ENCODE data around the gene HK1. TPM values are rescaled to one million over a fixed set of nuclear protein-coding genes. Genes with fewer than 3 reads are reported as not detected.

Gene HK1
- total RNA-seq, 1 donor from 2014 or later = 128 TPM

DNA sequence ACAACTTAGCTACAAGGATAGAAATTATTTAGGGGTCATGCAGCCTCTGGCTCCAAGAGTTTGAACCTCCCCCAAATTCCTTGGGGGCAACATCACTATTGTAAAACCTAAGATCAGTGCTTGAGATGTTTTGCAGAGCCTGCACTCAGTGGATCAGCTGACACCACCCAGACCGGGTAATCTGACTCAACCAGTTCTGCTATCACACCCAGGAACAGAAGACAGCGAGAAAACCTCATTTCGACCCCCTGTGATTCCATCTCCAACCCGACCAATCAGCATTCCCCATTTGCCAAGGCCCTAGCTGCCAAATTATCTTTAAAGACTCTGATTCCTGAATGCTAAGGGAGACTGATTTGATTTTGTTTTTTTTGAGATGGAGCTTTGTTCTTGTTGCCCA, 133.2 kb downstream of the HK1 start:
- Histone ChIP-seq H3K4me1 (peaks cover 5 to 17% of the 10 kb centered on the region in 2 donors), H3K27me3 (no peaks in the 10 kb centered on the region), H3K27ac (peak overlapping the region; percentile 26 to 34), H3K4me3 (no peak overlapping the region), H3K36me3 (no peaks in the 10 kb centered on the region), H3K9me3 (no peaks in the 10 kb centered on the region)
- no peak for DNase-seq (ENCODE audit: low spot score in 2 of 2)
- intact Hi-C loops (cut with DNase I) = loop anchor here (5.0 kb wide), 2 partner anchors 96 to 229 kb away; partner anchors contain the start of gene SUPV3L1
- TF ChIP-seq, protein P1, sequence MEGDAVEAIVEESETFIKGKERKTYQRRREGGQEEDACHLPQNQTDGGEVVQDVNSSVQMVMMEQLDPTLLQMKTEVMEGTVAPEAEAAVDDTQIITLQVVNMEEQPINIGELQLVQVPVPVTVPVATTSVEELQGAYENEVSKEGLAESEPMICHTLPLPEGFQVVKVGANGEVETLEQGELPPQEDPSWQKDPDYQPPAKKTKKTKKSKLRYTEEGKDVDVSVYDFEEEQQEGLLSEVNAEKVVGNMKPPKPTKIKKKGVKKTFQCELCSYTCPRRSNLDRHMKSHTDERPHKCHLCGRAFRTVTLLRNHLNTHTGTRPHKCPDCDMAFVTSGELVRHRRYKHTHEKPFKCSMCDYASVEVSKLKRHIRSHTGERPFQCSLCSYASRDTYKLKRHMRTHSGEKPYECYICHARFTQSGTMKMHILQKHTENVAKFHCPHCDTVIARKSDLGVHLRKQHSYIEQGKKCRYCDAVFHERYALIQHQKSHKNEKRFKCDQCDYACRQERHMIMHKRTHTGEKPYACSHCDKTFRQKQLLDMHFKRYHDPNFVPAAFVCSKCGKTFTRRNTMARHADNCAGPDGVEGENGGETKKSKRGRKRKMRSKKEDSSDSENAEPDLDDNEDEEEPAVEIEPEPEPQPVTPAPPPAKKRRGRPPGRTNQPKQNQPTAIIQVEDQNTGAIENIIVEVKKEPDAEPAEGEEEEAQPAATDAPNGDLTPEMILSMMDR (IDR thresholded peaks at IDR 0.05) = no peak

- Histone ChIP-seq H3K36me3 (no peaks in the 10 kb centered on the region), H3K4me1 (peaks cover 0 to 13% of the 10 kb centered on the region in 2 donors), H3K27me3 (no peaks in the 10 kb centered on the region), H3K9me3 (no peaks in the 10 kb centered on the region), H3K27ac (peak overlapping the region in 1 of 2 donors; percentile 25), H3K4me3 (no peak overlapping the region)
- intact Hi-C loops (cut with DNase I) = loop anchor here (2.0 to 5.0 kb wide), 3 partner anchors 20 to 230 kb away; partner anchors contain the start of gene SUPV3L1
- no peak for DNase-seq (ENCODE audit: low spot score in 2 of 2)
- TF ChIP-seq, protein P1 (IDR thresholded peaks at IDR 0.05) = no peak
These were observed 134.0 kb downstream of the HK1 start for GRCh38 chr10:69412232-69412790.

DNA sequence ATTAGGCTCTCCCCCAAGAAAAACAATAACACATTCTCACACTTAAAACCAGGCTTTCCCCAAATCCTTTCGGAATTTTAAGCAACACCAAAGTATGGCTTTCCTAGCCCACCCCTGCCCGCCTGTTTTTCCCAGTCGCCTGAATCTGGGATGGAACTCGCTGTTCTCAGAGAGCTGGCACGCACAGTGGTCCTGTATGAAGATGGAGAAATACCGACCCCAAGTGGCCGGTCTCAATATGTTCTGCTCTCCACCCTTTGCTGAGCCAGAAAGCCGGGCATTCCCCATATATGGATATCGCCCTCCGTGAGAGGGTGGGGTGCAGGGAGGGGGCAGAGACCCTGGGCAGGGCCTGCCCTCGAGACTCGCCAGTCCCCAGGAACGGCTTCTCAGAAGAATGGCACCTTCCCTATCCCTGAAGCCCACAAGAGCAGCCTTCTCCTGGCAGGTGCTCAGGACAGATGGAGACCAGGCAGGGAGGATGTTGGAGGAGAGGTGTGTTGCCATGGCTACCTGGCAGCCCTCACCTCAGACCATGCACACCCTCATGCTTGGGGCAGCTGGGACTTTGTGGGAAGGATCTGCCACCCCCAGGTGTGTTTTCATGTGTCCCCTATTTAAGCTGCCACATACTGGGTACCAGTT, 135.0 kb downstream of the HK1 start:
- Histone ChIP-seq H3K4me1 (peaks cover 0 to 5% of the 10 kb centered on the region in 2 donors), H3K36me3 (no peaks in the 10 kb centered on the region), H3K4me3 (no peak overlapping the region), H3K9me3 (no peaks in the 10 kb centered on the region), H3K27me3 (no peaks in the 10 kb centered on the region), H3K27ac (peak overlapping the region; percentile 25 to 31)
- intact Hi-C loops (cut with DNase I) = loop anchor here (1.0 to 5.0 kb wide), 4 partner anchors 21 to 231 kb away; partner anchors contain the start of gene SUPV3L1
- peak in 1 of 2 donors; percentile 86 for DNase-seq (ENCODE audit: low spot score in 2 of 2)
- TF ChIP-seq, protein P1 (IDR thresholded peaks at IDR 0.05) = peak; percentile 64 to 77 (median 76)

- H3K9me3 ChIP-seq = no peaks in the 10 kb centered on the region
- peaks cover 0 to 2% of the 10 kb centered on the region in 2 donors for H3K4me1 ChIP-seq
- no peak overlapping the region for H3K27ac ChIP-seq
- no peak overlapping the region for H3K4me3 ChIP-seq
- TF ChIP-seq, protein P1 (IDR thresholded peaks at IDR 0.05) = no peak
- no peaks in the 10 kb centered on the region for H3K36me3 ChIP-seq
- no peak for DNase-seq (ENCODE audit: low spot score in 2 of 2)
- intact Hi-C loops (cut with DNase I) = loop anchor here (5.0 kb wide), 2 partner anchors 93 to 232 kb away; partner anchors contain the start of gene SUPV3L1
- no peaks in the 10 kb centered on the region for H3K27me3 ChIP-seq
These were observed 136.0 kb downstream of the HK1 start for GRCh38 chr10:69414036-69415018.

DNA sequence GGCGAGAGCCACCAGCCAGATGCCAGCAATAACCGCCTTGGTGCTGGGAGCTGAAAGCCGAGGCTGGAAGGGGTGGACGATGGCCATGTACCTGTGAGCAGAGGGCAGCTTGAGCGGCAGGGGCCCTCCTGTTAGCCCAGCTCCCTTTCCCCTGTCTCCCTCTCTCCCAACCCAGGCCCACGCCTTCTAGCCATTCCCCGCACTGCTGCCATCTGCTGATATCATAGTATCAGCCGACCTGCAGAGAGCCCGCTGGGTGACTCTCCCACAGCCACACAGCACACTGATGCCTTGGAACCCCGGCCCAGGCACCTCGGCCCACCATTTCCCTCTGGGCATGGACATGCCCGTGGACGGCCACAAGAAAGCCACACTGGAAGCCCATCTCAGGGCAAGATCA, 136.8 kb downstream of the HK1 start:
- TF ChIP-seq, protein P1 (IDR thresholded peaks at IDR 0.05) = no peak
- Histone ChIP-seq H3K9me3 (no peaks in the 10 kb centered on the region), H3K4me3 (no peak overlapping the region), H3K4me1 (peaks cover 0 to 2% of the 10 kb centered on the region in 2 donors), H3K27me3 (no peaks in the 10 kb centered on the region), H3K27ac (no peak overlapping the region), H3K36me3 (no peaks in the 10 kb centered on the region)
- intact Hi-C loops (cut with DNase I) = no loop called here
- DNase-seq (ENCODE audit: low spot score in 2 of 2) = no peak
